HepG2 (cell line): ENCODE measurements around the gene LMF2. TPM values are rescaled to one million over a fixed set of nuclear protein-coding genes. Genes with fewer than 3 reads are reported as not detected.

Source experiments
- DNMT1 ChIP-seq: sonication (generic); formaldehyde crosslinking; IDR thresholded peaks from 2 replicates; pipeline ENCODE4 v1.5.1; 2020; ENCODE audit warnings: mild to moderate bottlenecking, missing genetic modification reagents
- TCF7 ChIP-seq: sonication (generic); IDR thresholded peaks from 2 replicates; pipeline ENCODE4 v1.6.1; 2016; ENCODE audit warnings: antibody characterized with exemption, low read depth
- ZNF549 ChIP-seq: sonication (generic); formaldehyde crosslinking; IDR thresholded peaks from 2 replicates; pipeline ENCODE4 v1.5.0; 2020; ENCODE audit warnings: missing genetic modification reagents
- ZNF598 ChIP-seq: sonication (generic); formaldehyde crosslinking; IDR thresholded peaks from 2 replicates; pipeline ENCODE4 v1.5.1; 2020; ENCODE audit warnings: mild to moderate bottlenecking, missing genetic modification reagents, borderline replicate concordance
- ZNF879 ChIP-seq: sonication (generic); formaldehyde crosslinking; IDR thresholded peaks from 2 replicates; pipeline ENCODE4 v1.8.1; 2023; ENCODE audit warnings: missing genetic modification reagents
- polyA plus RNA-seq, 8 experiments: library from polyadenylated mRNA; depleted of rRNA in 3 of 8; stranded (reverse) in 7 of 8; unstranded in 1 of 8; fragments of >200 nt; fragmentation: Illumina TruSeq in 4 of 8; extraction: Trizol in 4 of 8; gene quantifications; 2 replicates each; pipeline versions ENCODE4 v1.2.1 to v1.2.3, GENCODE V29; 2011 to 2016; ENCODE audit warnings: low read depth in 4 of 8, missing spikeins in 1 of 8, mixed read lengths in 1 of 8; ENCODE audit not compliant: insufficient read depth in 1 of 8
- total RNA-seq, 5 experiments: library from RNA; depleted of rRNA; stranded (reverse); fragments of >200 nt; fragmentation: Illumina TruSeq; extraction: Trizol; gene quantifications; 2 replicates each; pipeline ENCODE4 v1.2.3, GENCODE V29; 2016; ENCODE audit warnings: low read depth in 1 of 5
- TF ChIP-seq, protein P1 (sequence below): sonication (generic); formaldehyde crosslinking; IDR thresholded peaks from 2 replicates; pipeline ENCODE4 v1.4.0; 2020; ENCODE audit warnings: mild to moderate bottlenecking, missing genetic modification reagents
- TF ChIP-seq, protein P2 (sequence below): sonication (generic); formaldehyde crosslinking; IDR thresholded peaks from 2 replicates; pipeline ENCODE4 v1.4.0; 2020; ENCODE audit warnings: missing genetic modification reagents, mild to moderate bottlenecking, borderline replicate concordance
- TF ChIP-seq, protein P3 (sequence below): IDR thresholded peaks from 2 replicates; pipeline ENCODE4 v1.6.1; 2016; ENCODE audit warnings: low read depth, control low read depth
- TF ChIP-seq, protein P4 (sequence below): sonication (generic); formaldehyde crosslinking; IDR thresholded peaks from 2 replicates; pipeline ENCODE4 v1.8.1; 2022; ENCODE audit warnings: low read depth, mild to moderate bottlenecking, missing genetic modification reagents
- TF ChIP-seq, protein P5 (sequence below): sonication (generic); formaldehyde crosslinking; IDR thresholded peaks from 2 replicates; pipeline ENCODE4 v1.5.0; 2020; ENCODE audit warnings: missing genetic modification reagents

The LMF2 gene
- total and polyA plus RNA-seq, 2 of the 13 experiments (the other 11 are each of a cell fraction or from before 2014, with no cell fraction given), result 23.3 to 30.6 TPM

DNA sequence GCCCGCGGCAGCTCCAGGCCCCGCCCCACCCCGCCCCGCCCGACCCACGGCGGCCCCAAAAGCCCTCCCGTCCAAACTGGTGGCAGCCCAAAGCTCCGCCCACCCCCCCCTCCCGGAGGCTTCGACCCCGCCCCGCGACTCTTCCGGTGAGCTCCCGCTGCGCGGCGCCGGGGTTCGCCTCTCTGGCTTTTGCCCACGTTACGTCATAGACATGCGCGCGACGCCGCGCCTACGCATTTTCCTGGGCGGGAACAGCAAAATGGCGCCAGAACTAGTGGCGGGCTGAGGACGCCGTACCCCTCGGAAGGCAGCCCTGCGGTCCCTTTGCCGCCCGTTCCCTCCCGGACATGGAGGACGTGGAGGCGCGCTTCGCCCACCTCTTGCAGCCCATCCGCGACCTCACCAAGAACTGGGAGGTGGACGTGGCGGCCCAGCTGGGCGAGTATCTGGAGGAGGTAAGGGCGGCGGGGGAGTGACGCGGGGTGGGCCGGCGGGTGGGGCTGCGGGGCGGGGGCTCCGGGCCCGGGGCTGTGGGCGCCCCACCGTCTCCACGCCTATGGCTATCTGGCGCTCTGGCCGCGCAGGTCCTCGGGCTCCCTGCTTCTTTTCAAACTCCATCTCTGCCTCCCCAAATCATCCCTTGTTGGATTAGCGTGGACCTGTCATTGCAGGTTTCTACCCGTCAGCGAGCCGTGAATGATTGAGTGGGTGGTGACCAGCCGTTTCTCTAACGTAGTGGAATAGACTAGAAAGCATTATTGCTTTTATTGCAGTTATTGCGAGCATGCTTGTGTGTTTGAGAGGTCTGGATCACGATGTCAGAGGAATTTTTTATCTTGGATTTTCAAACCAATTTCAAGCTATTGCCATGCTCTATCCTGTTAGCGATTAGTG, 736 bp upstream of the LMF2 start, which contains the start of gene NCAPH2 (continued):
- TF ChIP-seq, protein P1, sequence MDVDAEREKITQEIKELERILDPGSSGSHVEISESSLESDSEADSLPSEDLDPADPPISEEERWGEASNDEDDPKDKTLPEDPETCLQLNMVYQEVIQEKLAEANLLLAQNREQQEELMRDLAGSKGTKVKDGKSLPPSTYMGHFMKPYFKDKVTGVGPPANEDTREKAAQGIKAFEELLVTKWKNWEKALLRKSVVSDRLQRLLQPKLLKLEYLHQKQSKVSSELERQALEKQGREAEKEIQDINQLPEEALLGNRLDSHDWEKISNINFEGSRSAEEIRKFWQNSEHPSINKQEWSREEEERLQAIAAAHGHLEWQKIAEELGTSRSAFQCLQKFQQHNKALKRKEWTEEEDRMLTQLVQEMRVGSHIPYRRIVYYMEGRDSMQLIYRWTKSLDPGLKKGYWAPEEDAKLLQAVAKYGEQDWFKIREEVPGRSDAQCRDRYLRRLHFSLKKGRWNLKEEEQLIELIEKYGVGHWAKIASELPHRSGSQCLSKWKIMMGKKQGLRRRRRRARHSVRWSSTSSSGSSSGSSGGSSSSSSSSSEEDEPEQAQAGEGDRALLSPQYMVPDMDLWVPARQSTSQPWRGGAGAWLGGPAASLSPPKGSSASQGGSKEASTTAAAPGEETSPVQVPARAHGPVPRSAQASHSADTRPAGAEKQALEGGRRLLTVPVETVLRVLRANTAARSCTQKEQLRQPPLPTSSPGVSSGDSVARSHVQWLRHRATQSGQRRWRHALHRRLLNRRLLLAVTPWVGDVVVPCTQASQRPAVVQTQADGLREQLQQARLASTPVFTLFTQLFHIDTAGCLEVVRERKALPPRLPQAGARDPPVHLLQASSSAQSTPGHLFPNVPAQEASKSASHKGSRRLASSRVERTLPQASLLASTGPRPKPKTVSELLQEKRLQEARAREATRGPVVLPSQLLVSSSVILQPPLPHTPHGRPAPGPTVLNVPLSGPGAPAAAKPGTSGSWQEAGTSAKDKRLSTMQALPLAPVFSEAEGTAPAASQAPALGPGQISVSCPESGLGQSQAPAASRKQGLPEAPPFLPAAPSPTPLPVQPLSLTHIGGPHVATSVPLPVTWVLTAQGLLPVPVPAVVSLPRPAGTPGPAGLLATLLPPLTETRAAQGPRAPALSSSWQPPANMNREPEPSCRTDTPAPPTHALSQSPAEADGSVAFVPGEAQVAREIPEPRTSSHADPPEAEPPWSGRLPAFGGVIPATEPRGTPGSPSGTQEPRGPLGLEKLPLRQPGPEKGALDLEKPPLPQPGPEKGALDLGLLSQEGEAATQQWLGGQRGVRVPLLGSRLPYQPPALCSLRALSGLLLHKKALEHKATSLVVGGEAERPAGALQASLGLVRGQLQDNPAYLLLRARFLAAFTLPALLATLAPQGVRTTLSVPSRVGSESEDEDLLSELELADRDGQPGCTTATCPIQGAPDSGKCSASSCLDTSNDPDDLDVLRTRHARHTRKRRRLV (CRISPR knock-in tag), result no peak
- TF ChIP-seq ZNF598 (no peak), ZNF879 (no peak), DNMT1 (CRISPR knock-in tag) (no peak), TCF7 (no peak), ZNF549 (CRISPR knock-in tag) (no peak)
- TF ChIP-seq, protein P2, sequence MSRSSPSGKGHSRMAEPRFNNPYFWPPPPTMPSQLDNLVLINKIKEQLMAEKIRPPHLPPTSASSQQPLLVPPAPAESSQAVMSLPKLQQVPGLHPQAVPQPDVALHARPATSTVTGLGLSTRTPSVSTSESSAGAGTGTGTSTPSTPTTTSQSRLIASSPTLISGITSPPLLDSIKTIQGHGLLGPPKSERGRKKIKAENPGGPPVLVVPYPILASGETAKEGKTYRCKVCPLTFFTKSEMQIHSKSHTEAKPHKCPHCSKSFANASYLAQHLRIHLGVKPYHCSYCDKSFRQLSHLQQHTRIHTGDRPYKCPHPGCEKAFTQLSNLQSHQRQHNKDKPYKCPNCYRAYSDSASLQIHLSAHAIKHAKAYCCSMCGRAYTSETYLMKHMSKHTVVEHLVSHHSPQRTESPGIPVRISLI, result no peak
- TF ChIP-seq, protein P3, sequence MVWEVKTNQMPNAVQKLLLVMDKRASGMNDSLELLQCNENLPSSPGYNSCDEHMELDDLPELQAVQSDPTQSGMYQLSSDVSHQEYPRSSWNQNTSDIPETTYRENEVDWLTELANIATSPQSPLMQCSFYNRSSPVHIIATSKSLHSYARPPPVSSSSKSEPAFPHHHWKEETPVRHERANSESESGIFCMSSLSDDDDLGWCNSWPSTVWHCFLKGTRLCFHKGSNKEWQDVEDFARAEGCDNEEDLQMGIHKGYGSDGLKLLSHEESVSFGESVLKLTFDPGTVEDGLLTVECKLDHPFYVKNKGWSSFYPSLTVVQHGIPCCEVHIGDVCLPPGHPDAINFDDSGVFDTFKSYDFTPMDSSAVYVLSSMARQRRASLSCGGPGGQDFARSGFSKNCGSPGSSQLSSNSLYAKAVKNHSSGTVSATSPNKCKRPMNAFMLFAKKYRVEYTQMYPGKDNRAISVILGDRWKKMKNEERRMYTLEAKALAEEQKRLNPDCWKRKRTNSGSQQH (CRISPR knock-in tag), result peak; percentile 91
- TF ChIP-seq, protein P4, sequence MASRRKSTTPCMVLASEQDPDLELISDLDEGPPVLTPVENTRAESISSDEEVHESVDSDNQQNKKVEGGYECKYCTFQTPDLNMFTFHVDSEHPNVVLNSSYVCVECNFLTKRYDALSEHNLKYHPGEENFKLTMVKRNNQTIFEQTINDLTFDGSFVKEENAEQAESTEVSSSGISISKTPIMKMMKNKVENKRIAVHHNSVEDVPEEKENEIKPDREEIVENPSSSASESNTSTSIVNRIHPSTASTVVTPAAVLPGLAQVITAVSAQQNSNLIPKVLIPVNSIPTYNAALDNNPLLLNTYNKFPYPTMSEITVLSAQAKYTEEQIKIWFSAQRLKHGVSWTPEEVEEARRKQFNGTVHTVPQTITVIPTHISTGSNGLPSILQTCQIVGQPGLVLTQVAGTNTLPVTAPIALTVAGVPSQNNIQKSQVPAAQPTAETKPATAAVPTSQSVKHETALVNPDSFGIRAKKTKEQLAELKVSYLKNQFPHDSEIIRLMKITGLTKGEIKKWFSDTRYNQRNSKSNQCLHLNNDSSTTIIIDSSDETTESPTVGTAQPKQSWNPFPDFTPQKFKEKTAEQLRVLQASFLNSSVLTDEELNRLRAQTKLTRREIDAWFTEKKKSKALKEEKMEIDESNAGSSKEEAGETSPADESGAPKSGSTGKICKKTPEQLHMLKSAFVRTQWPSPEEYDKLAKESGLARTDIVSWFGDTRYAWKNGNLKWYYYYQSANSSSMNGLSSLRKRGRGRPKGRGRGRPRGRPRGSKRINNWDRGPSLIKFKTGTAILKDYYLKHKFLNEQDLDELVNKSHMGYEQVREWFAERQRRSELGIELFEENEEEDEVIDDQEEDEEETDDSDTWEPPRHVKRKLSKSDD (CRISPR knock-in tag), result 0 out of 2 replicates have a peak, but pooled peaks have one; percentile 47
- TF ChIP-seq, protein P5, sequence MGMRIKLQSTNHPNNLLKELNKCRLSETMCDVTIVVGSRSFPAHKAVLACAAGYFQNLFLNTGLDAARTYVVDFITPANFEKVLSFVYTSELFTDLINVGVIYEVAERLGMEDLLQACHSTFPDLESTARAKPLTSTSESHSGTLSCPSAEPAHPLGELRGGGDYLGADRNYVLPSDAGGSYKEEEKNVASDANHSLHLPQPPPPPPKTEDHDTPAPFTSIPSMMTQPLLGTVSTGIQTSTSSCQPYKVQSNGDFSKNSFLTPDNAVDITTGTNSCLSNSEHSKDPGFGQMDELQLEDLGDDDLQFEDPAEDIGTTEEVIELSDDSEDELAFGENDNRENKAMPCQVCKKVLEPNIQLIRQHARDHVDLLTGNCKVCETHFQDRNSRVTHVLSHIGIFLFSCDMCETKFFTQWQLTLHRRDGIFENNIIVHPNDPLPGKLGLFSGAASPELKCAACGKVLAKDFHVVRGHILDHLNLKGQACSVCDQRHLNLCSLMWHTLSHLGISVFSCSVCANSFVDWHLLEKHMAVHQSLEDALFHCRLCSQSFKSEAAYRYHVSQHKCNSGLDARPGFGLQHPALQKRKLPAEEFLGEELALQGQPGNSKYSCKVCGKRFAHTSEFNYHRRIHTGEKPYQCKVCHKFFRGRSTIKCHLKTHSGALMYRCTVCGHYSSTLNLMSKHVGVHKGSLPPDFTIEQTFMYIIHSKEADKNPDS, result no peak
